NCI-H1417 (cell line): ENCODE results near the gene PIGK.
"Not testable (repeated sequence)": the region's sequence is repeated elsewhere in the genome, so short reads cannot be mapped to it uniquely, and the experiment has no call there.

ENCODE experiments used
- DNase-seq, 3 experiments: peaks; one replicate each; lab custom pipeline; 2025; lab: John Stamatoyannopoulos, UW

Gene PIGK

DNA sequence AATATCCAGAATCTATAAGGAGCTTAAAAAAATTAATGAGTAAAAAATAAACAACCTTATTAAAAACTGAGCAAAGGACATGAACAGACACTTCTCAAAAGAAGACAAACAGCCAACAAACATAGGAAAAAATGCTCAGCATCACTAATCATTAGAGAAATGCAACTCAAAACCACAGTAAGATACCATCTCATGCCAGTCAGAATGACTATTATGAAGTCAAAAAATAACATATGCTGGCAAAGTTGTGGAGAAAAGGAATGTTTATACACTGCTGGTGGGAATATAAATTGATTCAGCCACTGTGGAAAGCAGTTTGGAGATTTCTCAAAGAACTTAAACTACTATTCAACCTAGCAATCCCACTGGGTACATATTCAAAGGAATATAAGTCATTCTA is 25.3 kb downstream of the PIGK start:
- no peak for DNase-seq

DNA sequence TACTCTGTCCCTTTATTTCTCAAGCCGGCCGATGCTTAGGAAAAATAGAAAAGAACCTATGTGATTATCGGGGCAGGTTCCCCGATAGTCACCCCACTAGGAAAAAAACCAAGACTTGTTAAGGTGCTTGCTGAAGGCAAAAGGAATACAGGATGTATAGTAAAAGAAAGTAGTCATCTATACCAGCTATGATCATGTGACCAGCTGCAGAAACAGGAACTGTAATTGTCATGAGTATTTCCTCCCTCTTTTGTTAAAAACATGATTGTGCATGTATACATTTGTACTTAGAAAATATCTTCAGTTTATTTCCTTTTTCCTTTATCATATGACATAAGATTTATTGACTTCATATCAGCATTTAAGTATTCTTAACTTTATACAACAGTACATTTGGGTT is 30.5 kb downstream of the PIGK start:
- DNase-seq = no peak

- not testable (repeated sequence) for DNase-seq
Observed at GRCh38 chr1:77186907-77187306, 32.3 kb downstream of the PIGK start.

GRCh38 chr1:77182083-77182482 is 37.1 kb downstream of the PIGK start:
- DNase-seq = no peak

DNA sequence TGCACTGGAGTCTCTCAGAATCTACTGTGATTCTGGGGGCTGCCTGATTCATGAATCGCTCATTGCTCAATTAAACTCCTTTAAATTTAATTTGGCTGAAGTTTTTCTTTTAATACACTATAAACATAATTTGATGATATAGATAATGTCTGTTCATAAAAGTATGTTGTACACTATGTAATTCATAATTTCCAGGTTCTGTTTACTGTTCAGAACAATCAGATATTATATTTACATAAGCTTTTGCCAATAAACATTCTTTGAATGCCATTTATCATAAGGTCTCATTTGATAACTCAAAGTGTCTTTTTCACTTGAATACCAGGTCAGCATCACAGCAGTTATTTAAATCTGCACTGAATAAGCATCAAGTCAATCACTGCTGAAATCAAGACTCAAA is 39.6 kb downstream of the PIGK start:
- no peak for DNase-seq

GRCh38 chr1:77175230-77175844 is 43.9 kb downstream of the PIGK start:
- peak in 2 of 3 experiments; percentile 2 to 18 for DNase-seq

- DNase-seq = no peak
Observed at GRCh38 chr1:77170687-77171086, 48.5 kb downstream of the PIGK start.

GRCh38 chr1:77168358-77168757 is 50.9 kb downstream of the PIGK start:
- DNase-seq = no peak

GRCh38 chr1:77164434-77164944 is 54.7 kb downstream of the PIGK start:
- no peak for DNase-seq

- DNase-seq = not testable (repeated sequence)
Observed at GRCh38 chr1:77159706-77160105, 59.5 kb downstream of the PIGK start.

DNA sequence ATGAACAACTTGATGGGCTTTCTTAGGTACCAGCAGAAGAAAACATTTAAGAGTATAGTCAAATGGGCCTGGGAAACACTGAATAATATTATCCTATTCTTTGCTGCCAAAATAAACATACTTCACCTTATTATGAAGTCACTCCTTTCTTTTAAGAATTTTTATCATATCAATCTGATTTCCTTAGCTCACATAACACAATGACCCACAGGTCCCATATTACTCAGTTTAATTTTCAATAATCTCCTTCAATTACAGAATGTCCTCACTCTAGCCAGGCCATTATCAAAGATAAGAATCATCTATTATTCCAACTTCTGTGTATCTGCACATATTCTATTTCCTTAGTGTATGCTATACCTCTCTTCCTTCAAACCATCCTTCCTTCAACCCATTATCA is 63.0 kb downstream of the PIGK start:
- no peak for DNase-seq

DNA sequence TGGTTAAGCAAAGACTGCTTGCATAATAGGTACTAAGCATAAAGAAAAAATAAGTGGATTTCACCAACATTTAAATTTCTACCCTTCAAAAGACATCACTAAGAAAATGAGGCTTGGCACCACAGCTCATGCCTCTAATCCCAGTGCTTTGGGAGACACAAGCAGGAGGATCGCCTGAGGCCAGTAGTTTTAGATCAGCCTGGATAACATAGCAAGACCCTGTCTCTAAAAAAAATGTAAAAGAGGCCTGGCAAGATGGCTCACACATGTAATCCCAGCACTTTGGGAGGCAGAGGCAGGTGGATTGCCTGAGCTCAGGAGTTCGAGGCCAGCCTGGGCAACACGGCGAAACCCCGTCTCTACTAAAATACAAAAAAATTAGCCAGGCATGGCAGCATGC is 73.0 kb downstream of the PIGK start:
- DNase-seq = no peak

DNA sequence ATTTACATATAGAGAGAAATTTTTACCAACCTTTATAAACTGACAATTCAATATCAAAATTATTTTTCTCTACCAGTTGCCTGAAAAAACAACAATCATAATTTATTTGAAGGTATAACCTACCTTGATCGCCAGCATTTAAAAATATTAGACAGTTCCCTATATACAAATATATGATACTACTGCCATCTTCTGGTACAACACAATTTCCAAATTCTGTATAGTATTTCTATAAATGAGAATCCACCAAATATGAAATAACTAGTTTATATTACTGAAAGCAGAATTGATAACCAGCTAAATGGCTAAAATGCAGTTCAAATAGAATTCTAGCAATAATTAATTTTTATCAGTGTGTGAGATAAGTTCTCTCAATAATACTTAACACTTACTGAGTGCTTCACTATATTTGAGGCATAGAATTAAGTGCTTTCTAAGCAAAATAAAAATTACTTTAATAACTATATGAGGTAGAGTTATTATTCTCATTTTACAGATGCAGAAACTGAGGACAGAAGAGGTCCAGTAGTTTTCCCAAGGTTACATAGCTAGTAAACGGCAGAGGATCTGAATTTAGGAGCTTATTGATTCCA is 75.6 kb downstream of the PIGK start:
- DNase-seq = peak in 2 of 3 experiments; percentile 2 to 45

- no peak for DNase-seq
Observed at GRCh38 chr1:77139389-77139788, 79.8 kb downstream of the PIGK start.

DNA sequence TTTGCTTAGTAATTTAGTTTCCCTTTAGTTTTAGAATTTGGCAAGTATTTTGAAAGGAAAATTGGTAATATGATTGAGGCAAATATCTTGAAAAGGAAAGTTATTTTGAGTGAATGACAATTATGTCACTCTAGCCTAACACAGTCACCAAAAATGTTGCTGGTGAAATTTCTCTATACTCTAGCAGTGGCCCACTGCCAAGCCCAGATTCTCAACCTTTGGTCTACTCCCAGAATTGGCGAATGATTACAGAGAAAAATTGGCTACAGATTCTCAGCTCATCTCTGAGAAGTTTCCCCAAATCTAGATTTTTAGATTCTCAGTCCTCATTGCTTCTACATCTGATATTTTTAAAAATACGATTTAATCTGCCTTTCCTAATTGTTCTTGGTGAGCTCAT is 84.9 kb downstream of the PIGK start:
- DNase-seq = no peak

DNA sequence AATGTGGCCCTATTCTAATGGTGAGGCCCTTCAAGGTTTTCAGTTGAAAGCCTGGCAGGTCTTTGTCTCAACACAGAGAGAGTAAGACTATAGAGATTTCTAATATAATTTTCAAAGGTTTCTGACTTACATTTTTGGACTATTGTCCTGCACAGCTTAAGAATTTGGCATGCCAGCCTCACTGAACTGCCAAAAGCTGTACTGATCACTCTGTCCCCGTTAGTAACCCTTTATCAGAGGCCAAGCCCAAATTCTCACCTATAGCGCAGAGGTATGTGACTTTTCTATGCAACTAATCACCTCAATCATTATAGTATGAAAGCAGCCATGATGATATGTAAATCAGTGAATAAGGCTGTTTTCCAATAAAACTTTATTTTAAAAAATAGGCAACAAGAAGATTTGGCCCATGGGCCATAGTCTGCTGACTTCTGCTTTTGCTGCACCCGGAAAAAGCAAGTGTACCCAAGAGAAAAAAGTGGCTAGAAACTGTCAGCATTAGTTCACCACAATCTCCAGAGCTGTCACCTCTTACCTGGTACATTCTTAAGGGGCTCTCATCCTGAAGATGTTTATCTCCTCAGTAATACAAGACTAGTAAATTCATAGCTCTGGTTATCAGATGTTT is 85.4 kb downstream of the PIGK start:
- DNase-seq = no peak

- DNase-seq = peak; percentile 15 to 86 (median 53)
Observed at GRCh38 chr1:77126307-77126706, 92.9 kb downstream of the PIGK start.

DNA sequence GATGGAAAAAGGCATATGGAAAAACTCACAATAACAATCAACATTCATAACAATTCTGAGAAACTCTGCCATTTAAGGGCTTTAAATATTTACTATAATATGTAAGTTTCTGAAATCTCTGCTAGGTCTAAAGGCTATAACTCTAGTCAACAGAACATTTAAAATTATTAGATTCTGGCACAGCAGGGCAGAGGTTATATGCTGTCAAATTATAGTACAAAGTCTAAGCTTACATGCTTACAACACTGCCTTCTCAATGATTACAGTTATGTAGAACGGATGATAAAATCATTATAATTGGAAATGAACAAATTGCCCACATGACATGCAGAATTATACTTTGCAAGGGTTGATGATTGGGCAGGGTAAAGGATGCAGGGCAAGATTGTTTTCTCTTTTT is 97.7 kb downstream of the PIGK start:
- no peak for DNase-seq

DNA sequence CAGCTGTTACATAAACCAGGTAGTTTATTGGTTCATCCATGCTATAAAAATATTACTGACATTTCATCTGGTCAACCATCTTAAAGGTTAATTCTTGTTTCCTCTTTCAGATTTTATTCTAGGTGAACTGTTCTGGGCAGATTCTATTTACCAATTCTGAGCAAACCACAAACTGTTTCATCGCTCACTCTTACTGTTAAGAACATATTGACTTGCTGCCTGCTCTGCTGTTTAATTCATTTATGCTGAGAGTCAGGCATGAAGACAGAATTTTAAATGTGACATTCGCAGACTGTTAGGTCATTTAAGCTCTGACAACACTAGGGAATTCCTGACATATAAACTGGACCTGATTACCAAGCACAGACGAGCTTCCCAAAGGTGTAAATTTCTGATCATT is 98.3 kb downstream of the PIGK start:
- no peak for DNase-seq

- DNase-seq = no peak
Observed at GRCh38 chr1:77118712-77119111, 100.5 kb downstream of the PIGK start.

- no peak for DNase-seq
Observed at GRCh38 chr1:77104672-77105071, 114.6 kb downstream of the PIGK start.

- DNase-seq = no peak
Observed at GRCh38 chr1:77103486-77103885, 115.7 kb downstream of the PIGK start.

GRCh38 chr1:77100875-77101274 is 118.4 kb downstream of the PIGK start:
- DNase-seq = no peak
